Retina (tissue), 1 donor: Measurements from ENCODE around the gene UBB.

Experiments used
- DNase-seq: peaks from one replicate; pipeline ENCODE4 v3.0.0-alpha.2; 2016

The UBB gene

DNA sequence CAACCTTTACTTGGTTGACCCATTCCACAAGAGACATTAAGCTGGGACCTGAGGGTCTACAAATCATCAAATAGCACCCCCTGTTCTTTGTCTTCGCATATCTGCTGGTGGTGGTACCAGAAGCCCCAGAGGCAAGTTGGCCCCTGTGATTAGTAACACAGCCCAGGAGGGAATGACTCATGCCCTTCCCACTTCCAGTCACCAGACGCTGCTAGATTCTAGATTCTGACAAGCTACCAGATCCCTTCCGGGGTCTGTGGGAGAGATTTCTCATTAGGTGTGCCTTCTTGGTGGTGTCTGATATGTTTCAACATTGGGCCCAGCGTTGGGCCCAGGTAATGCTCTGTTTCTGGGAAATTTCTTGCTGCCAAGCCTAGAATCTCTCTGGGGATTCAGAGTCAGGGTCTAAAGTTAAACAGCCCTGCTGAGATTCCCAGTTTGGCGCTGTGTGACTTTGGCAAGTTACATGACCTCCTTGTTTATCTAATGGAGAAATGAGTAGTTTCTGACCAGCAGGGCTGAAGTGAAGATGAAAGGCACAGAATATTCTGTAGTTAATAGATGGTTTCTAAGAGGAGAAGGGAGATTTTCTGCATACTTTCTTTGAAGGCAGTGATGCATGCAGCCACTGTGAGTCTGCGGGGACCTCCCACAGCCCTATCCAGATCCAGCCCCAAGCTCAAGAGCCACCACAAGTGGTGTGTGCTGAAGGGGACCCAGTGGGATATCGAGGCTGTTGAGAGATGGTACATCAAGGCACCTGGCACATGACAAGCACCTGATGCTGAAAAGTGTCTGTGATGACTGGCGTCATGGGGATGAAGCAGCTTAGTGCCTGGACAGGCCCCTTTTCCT, 38.4 kb downstream of the UBB start:
- no peak for DNase-seq

- no peak for DNase-seq
Observed at GRCh38 chr17:16419929-16420271, 39.0 kb downstream of the UBB start.

DNA sequence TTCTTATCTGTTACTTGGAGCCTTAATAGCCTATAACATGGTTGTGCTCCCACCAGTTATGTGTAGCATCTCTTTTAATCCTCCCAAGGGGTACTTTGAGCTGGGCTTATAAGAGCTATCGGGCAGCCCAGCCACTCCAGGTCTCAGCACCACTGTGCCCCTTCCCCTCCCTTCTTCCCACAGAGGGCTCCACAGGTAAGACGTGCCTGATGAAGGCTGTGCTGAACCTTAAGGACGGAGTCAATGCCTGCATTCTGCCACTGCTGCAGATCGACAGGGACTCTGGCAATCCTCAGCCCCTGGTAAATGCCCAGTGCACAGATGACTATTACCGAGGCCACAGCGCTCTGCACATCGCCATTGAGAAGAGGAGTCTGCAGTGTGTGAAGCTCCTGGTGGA, 41.5 kb downstream of the UBB start:
- no peak for DNase-seq

GRCh38 chr17:16423226-16423872, 42.5 kb downstream of the UBB start:
- no peak for DNase-seq

- no peak for DNase-seq
Observed at GRCh38 chr17:16425202-16425601, 44.3 kb downstream of the UBB start.

DNA sequence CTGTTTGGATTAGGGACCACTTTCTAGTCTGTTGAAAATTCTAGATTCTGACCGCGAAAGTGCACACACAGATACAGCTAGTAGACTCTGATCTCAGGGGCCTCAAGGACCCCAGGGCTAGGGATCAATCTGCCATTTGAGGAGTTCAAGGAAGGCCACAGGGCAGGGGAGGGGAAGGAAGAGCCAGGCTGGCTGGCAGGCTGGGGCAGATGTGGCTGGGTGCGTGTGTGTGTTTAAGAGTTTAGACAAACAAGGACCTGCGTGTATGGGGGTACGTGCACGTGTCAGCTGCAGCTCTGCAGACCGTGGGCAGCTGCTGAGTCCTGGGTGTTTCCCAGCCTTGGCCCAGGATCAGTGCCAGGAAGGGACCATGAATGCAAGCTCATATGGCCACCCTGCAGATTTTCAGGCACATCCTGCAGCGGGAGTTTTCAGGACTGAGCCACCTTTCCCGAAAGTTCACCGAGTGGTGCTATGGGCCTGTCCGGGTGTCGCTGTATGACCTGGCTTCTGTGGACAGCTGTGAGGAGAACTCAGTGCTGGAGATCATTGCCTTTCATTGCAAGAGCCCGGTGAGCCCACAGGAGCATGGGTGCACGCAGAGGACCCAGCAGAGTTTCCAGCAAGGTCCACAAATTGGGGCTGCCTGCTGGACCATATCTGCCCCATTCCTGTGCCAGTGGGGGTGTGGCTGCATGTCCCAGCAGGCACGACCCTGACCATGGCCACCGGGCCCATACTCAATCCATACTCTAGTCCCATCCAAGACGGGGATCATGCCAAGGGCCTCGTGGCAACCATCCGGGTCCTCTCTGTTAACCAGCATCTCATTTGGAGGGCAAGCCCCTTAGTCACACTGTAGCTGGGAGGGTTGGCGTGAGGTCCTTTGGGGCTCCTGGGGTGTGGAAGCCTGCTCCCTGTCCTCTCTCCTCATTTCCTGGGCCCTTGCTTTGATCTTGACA, 45.1 kb downstream of the UBB start:
- no peak for DNase-seq

GRCh38 chr17:16427020-16427419, 46.1 kb downstream of the UBB start:
- DNase-seq = no peak

GRCh38 chr17:16428098-16428882, 47.4 kb downstream of the UBB start:
- DNase-seq = no peak

DNA sequence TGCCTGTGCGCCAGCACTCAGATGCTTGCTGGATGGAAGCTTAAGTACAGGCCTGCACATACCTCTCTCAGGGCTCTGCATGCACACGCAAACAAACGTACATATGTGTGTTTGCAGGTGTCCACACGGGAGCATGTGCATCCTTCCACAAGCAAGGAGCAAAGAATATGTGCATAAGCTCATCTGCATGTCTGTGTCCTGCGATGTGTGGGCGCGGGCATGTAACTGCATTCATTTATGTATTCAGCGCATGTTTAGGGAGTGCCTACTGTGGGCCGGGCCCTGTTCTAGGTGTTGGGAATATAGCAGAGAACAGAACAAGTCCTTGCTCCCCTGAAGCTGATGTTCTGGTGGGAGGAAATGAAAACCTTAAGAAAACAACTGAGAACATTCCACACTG, 48.2 kb downstream of the UBB start:
- DNase-seq = no peak

GRCh38 chr17:16430650-16431049, 49.8 kb downstream of the UBB start:
- no peak for DNase-seq

GRCh38 chr17:16432017-16432416, 51.1 kb downstream of the UBB start:
- no peak for DNase-seq
